ENCODE results near the gene CHRDL2.
A peak's percentile ranks its signal among the peaks of the same experiment; 100 is the strongest.

Gene CHRDL2

GRCh38 chr11:74710281-74710938 lies 20.8 kb downstream of the CHRDL2 start:
- Mint-ChIP-seq H3K4me1 (no peaks in the 10 kb centered on the region), H3K27ac (no peak overlapping the region), H3K27me3 (peaks cover 2% of the 10 kb centered on the region), H3K9me3 (no peaks in the 10 kb centered on the region), H3K4me3 (no peak overlapping the region), H3K36me3 (no peaks in the 10 kb centered on the region)
- no peak for DNase-seq (ENCODE audit: low spot score in 2 of 2)
- ATAC-seq (ENCODE audit: low read depth): no peak

GRCh38 chr11:74709175-74709574 lies 22.1 kb downstream of the CHRDL2 start:
- no peaks in the 10 kb centered on the region for H3K36me3 Mint-ChIP-seq
- no peaks in the 10 kb centered on the region for H3K4me1 Mint-ChIP-seq
- H3K27ac Mint-ChIP-seq: no peak overlapping the region
- H3K9me3 Mint-ChIP-seq: no peaks in the 10 kb centered on the region
- peaks cover 2% of the 10 kb centered on the region for H3K27me3 Mint-ChIP-seq
- DNase-seq (ENCODE audit: low spot score in 2 of 2) (no peak), ATAC-seq (ENCODE audit: low read depth) (no peak)
- no peak overlapping the region for H3K4me3 Mint-ChIP-seq

- H3K27me3 Mint-ChIP-seq: peaks cover 3% of the 10 kb centered on the region
- no peak overlapping the region for H3K27ac Mint-ChIP-seq
- H3K36me3 Mint-ChIP-seq: no peaks in the 10 kb centered on the region
- DNase-seq (ENCODE audit: low spot score in 2 of 2): no peak
- no peak for ATAC-seq (ENCODE audit: low read depth)
- no peak overlapping the region for H3K4me3 Mint-ChIP-seq
- H3K4me1 Mint-ChIP-seq: no peaks in the 10 kb centered on the region
- no peaks in the 10 kb centered on the region for H3K9me3 Mint-ChIP-seq
Measured at GRCh38 chr11:74707602-74708510, 23.4 kb downstream of the CHRDL2 start.

- DNase-seq (ENCODE audit: low spot score in 2 of 2): no peak
- no peaks in the 10 kb centered on the region for H3K9me3 Mint-ChIP-seq
- ATAC-seq (ENCODE audit: low read depth): no peak
- H3K27ac Mint-ChIP-seq: no peak overlapping the region
- peaks cover 3% of the 10 kb centered on the region for H3K27me3 Mint-ChIP-seq
- no peaks in the 10 kb centered on the region for H3K4me1 Mint-ChIP-seq
- no peak overlapping the region for H3K4me3 Mint-ChIP-seq
- no peaks in the 10 kb centered on the region for H3K36me3 Mint-ChIP-seq
Measured at GRCh38 chr11:74707182-74707581, 24.0 kb downstream of the CHRDL2 start.

GRCh38 chr11:74703211-74703610 lies 28.0 kb downstream of the CHRDL2 start:
- no peak overlapping the region for H3K4me3 Mint-ChIP-seq
- no peak for ATAC-seq (ENCODE audit: low read depth)
- no peaks in the 10 kb centered on the region for H3K9me3 Mint-ChIP-seq
- DNase-seq (ENCODE audit: low spot score in 2 of 2): no peak
- H3K4me1 Mint-ChIP-seq: no peaks in the 10 kb centered on the region
- no peaks in the 10 kb centered on the region for H3K36me3 Mint-ChIP-seq
- H3K27me3 Mint-ChIP-seq: peaks cover 8% of the 10 kb centered on the region
- no peak overlapping the region for H3K27ac Mint-ChIP-seq

GRCh38 chr11:74702383-74703007 lies 28.7 kb downstream of the CHRDL2 start:
- H3K27ac Mint-ChIP-seq: no peak overlapping the region
- no peaks in the 10 kb centered on the region for H3K9me3 Mint-ChIP-seq
- peak; percentile 49 to 52 for DNase-seq (ENCODE audit: low spot score in 2 of 2)
- ATAC-seq (ENCODE audit: low read depth): peak; percentile 72
- no peaks in the 10 kb centered on the region for H3K36me3 Mint-ChIP-seq
- peaks cover 10% of the 10 kb centered on the region for H3K27me3 Mint-ChIP-seq
- no peak overlapping the region for H3K4me3 Mint-ChIP-seq
- peaks cover 1% of the 10 kb centered on the region for H3K4me1 Mint-ChIP-seq

GRCh38 chr11:74701351-74701750 lies 29.9 kb downstream of the CHRDL2 start:
- no peak overlapping the region for H3K4me3 Mint-ChIP-seq
- no peak for DNase-seq (ENCODE audit: low spot score in 2 of 2)
- no peaks in the 10 kb centered on the region for H3K36me3 Mint-ChIP-seq
- no peaks in the 10 kb centered on the region for H3K9me3 Mint-ChIP-seq
- peaks cover 6% of the 10 kb centered on the region for H3K4me1 Mint-ChIP-seq
- H3K27ac Mint-ChIP-seq: no peak overlapping the region
- no peak for ATAC-seq (ENCODE audit: low read depth)
- H3K27me3 Mint-ChIP-seq: peaks cover 12% of the 10 kb centered on the region

GRCh38 chr11:74699615-74700396 lies 31.4 kb downstream of the CHRDL2 start:
- ATAC-seq (ENCODE audit: low read depth) (no peak), DNase-seq (ENCODE audit: low spot score in 2 of 2) (no peak)
- Mint-ChIP-seq H3K27me3 (peaks cover 12% of the 10 kb centered on the region), H3K27ac (no peak overlapping the region), H3K4me3 (no peak overlapping the region), H3K9me3 (no peaks in the 10 kb centered on the region), H3K4me1 (peaks cover 6% of the 10 kb centered on the region), H3K36me3 (no peaks in the 10 kb centered on the region)

GRCh38 chr11:74697722-74698121 lies 33.5 kb downstream of the CHRDL2 start:
- peak overlapping the region; percentile 1 for H3K27ac Mint-ChIP-seq
- H3K4me3 Mint-ChIP-seq: peak overlapping the region; percentile 15
- H3K4me1 Mint-ChIP-seq: peaks cover 6% of the 10 kb centered on the region
- no peak for DNase-seq (ENCODE audit: low spot score in 2 of 2)
- no peaks in the 10 kb centered on the region for H3K9me3 Mint-ChIP-seq
- H3K36me3 Mint-ChIP-seq: no peaks in the 10 kb centered on the region
- ATAC-seq (ENCODE audit: low read depth): no peak
- H3K27me3 Mint-ChIP-seq: peaks cover 20% of the 10 kb centered on the region

- peaks cover 6% of the 10 kb centered on the region for H3K4me1 Mint-ChIP-seq
- H3K4me3 Mint-ChIP-seq: peak overlapping the region; percentile 15
- H3K9me3 Mint-ChIP-seq: no peaks in the 10 kb centered on the region
- DNase-seq (ENCODE audit: low spot score in 2 of 2): no peak
- H3K27me3 Mint-ChIP-seq: peaks cover 20% of the 10 kb centered on the region
- peak overlapping the region; percentile 1 for H3K27ac Mint-ChIP-seq
- no peaks in the 10 kb centered on the region for H3K36me3 Mint-ChIP-seq
- ATAC-seq (ENCODE audit: low read depth): peak; percentile 58
Measured at GRCh38 chr11:74696939-74697675, 34.1 kb downstream of the CHRDL2 start.

GRCh38 chr11:74696500-74696899 lies 34.7 kb downstream of the CHRDL2 start:
- DNase-seq (ENCODE audit: low spot score in 2 of 2) (no peak), ATAC-seq (ENCODE audit: low read depth) (peak; percentile 15)
- H3K4me3 Mint-ChIP-seq: no peak overlapping the region
- H3K36me3 Mint-ChIP-seq: no peaks in the 10 kb centered on the region
- H3K27me3 Mint-ChIP-seq: peaks cover 20% of the 10 kb centered on the region
- peaks cover 6% of the 10 kb centered on the region for H3K4me1 Mint-ChIP-seq
- H3K9me3 Mint-ChIP-seq: no peaks in the 10 kb centered on the region
- no peak overlapping the region for H3K27ac Mint-ChIP-seq

- Mint-ChIP-seq H3K4me1 (peaks cover 6% of the 10 kb centered on the region), H3K4me3 (no peak overlapping the region), H3K9me3 (no peaks in the 10 kb centered on the region), H3K27ac (no peak overlapping the region), H3K36me3 (no peaks in the 10 kb centered on the region), H3K27me3 (peaks cover 18% of the 10 kb centered on the region)
- DNase-seq (ENCODE audit: low spot score in 2 of 2) (no peak), ATAC-seq (ENCODE audit: low read depth) (no peak)
Measured at GRCh38 chr11:74695705-74696280, 35.4 kb downstream of the CHRDL2 start.

Data from memory B cell (primary cell).